HFFc6 (cell line): Measurements from ENCODE around the gene AWAT1. TPM values are rescaled to one million over a fixed set of nuclear protein-coding genes. Genes with fewer than 3 reads are reported as not detected.

Experiments
- DNase-seq: peaks from one replicate; pipeline ENCODE4 v3.0.0-alpha.2; 2018
- H3K27ac Mint-ChIP-seq: 2 replicates; pipeline ENCODE4 v1.8.0; 2020; ENCODE audit warnings: mild to moderate bottlenecking, mixed read lengths
- H3K27me3 Mint-ChIP-seq: 2 replicates; pipeline ENCODE4 v1.8.0; 2021; ENCODE audit warnings: mild to moderate bottlenecking, moderate library complexity, mixed read lengths; ENCODE audit not compliant: insufficient read depth
- H3K36me3 Mint-ChIP-seq: 2 replicates; pipeline ENCODE4 v1.8.0; 2021; ENCODE audit warnings: low read depth, mixed read lengths
- H3K4me1 Mint-ChIP-seq: 2 replicates; pipeline ENCODE4 v1.8.0; 2020; ENCODE audit warnings: low read depth, mixed read lengths
- H3K4me3 Mint-ChIP-seq: 2 replicates; pipeline ENCODE4 v1.8.0; 2020; ENCODE audit warnings: mild to moderate bottlenecking, moderate library complexity, mixed read lengths
- H3K9me3 Mint-ChIP-seq: 2 replicates; pipeline ENCODE4 v1.8.0; 2020; ENCODE audit warnings: mild to moderate bottlenecking, mixed read lengths
- total RNA-seq, 6 experiments: library from RNA; stranded (reverse); fragmentation: NEBNext Ultra II Directional; extraction: Animal tissue kit (Norgen Biotek cat#: 25700); gene quantifications; 2 replicates in 1 of 6; 3 replicates in 5 of 6; pipeline ENCODE4 v1.2.3, GENCODE V29; 2021
- TF ChIP-seq, protein P1 (sequence below): fragments of 200-600 bp; sonication (generic); IDR thresholded peaks from 2 replicates; pipeline ENCODE4 v1.5.0; 2021; ENCODE audit warnings: antibody characterized with exemption, mild to moderate bottlenecking

The AWAT1 gene
- total RNA-seq, 6 experiments from 2014 or later: not detected

DNA sequence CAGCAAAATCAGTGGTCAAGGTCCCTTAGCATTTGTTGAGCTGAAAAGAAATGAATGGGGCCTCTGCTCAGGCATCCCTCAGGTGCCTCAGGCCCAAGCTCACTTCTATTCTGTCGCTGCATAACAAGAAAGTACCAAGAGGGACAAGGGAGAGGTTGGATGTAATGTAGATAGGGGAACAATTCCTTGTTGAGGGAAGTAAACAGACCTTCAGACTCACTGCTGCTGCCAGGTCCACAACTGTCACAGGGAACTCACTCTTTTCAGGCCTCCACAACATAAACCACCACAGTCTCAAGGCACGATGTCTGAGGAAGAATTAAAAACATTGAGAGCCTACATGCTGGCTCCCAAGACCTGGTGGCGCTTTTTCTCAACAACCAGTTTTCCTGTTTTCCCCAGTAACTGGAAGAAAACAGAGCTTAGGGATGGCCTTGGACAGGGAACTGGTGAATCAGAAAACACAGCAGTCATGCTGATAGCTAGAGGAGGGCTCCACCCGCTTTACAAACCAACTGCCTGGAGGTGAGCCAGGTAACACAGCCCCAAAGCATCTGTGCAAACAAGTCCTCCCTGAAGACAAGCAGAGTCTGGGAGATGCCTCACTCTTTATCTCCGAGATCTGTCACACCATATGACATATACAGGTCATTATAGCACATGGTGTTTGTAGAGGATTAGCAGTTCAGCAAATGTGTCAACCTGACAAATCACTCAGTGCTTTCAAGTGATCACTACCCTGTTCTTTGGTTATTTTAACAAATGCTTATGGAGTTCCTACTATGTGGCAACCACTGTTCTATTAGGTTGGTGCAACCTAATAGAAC, 14.3 kb upstream of the AWAT1 start:
- Mint-ChIP-seq H3K36me3 (no peaks in the 10 kb centered on the region), H3K9me3 (no peaks in the 10 kb centered on the region), H3K27me3 (no peaks in the 10 kb centered on the region; the same call in 1 of the 2 replicates), H3K4me1 (0 out of 2 replicates have a peak, but pooled peaks cover 6% of the 10 kb centered on the region), H3K27ac (peak overlapping the region; percentile 59; the same call in 1 of the 2 replicates), H3K4me3 (no peak overlapping the region)
- peak; percentile 38 for DNase-seq
- TF ChIP-seq, protein P1, sequence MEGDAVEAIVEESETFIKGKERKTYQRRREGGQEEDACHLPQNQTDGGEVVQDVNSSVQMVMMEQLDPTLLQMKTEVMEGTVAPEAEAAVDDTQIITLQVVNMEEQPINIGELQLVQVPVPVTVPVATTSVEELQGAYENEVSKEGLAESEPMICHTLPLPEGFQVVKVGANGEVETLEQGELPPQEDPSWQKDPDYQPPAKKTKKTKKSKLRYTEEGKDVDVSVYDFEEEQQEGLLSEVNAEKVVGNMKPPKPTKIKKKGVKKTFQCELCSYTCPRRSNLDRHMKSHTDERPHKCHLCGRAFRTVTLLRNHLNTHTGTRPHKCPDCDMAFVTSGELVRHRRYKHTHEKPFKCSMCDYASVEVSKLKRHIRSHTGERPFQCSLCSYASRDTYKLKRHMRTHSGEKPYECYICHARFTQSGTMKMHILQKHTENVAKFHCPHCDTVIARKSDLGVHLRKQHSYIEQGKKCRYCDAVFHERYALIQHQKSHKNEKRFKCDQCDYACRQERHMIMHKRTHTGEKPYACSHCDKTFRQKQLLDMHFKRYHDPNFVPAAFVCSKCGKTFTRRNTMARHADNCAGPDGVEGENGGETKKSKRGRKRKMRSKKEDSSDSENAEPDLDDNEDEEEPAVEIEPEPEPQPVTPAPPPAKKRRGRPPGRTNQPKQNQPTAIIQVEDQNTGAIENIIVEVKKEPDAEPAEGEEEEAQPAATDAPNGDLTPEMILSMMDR: no peak

DNA sequence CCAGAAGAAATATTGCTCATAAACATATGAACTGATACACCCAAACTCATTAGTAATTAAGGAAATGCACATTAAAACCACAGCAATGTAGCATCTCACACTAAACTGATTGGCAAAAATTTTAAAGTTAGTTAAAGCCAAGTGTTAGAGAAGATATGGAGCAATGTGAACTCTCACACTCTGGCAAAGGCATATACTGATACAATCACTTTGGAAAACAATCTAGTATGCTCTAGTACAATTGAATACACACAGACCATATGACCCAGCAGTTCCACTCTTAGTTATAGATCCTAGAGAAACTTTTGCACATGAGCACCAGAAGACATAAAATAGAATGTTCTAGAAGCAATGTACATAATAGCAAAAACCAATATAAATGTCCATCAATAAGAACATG, 8.4 kb upstream of the AWAT1 start:
- Mint-ChIP-seq H3K27ac (no peak overlapping the region), H3K9me3 (no peaks in the 10 kb centered on the region), H3K4me3 (no peak overlapping the region), H3K4me1 (no peaks in the 10 kb centered on the region), H3K27me3 (no peaks in the 10 kb centered on the region), H3K36me3 (no peaks in the 10 kb centered on the region)
- TF ChIP-seq, protein P1: no peak
- DNase-seq: no peak

DNA sequence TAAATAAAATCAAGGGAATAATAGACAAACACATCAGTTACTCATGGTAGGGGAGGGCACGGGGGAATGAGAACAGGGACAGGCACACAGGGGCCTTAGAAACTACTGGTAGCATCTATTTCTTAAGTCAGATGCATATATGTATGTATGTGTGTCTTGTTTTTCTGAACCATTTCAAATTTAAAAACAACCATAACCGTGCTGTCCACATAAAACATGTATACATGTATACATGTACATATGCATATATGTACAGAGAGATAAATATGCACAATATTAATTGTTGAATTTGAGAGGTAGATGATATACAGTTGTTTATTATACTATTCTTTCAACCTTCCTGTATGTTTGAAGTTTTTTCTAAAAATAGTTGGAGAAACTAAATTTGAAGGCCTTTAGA, 7.8 kb upstream of the AWAT1 start:
- Mint-ChIP-seq H3K27me3 (no peaks in the 10 kb centered on the region), H3K36me3 (no peaks in the 10 kb centered on the region), H3K4me1 (no peaks in the 10 kb centered on the region), H3K27ac (no peak overlapping the region), H3K9me3 (no peaks in the 10 kb centered on the region), H3K4me3 (no peak overlapping the region)
- DNase-seq: no peak
- TF ChIP-seq, protein P1: no peak

DNA sequence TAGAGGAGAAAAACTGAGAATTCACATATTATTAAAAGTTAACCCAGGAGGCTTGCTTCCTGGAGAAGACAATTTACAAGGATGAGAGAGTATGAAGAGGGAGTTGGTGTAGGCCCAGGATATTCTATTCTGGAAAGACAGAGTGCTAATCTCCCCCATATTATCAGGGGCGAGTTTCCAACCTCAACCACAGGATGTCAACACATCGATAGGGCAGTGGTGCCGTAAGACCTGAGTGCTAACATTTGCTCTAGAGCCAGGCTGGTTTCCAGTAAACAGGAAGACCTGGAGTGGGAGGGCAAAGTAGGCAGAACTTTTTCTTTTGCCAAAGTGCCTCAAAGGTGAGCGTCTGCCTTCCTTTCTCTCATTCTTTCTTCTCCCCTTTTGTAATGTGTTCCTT, 2.8 kb upstream of the AWAT1 start:
- no peak overlapping the region for H3K4me3 Mint-ChIP-seq
- H3K27me3 Mint-ChIP-seq: peaks cover under 1% of the 10 kb centered on the region
- no peak for DNase-seq
- H3K27ac Mint-ChIP-seq: no peak overlapping the region
- no peaks in the 10 kb centered on the region for H3K9me3 Mint-ChIP-seq
- TF ChIP-seq, protein P1: no peak
- H3K4me1 Mint-ChIP-seq: no peaks in the 10 kb centered on the region
- H3K36me3 Mint-ChIP-seq: no peaks in the 10 kb centered on the region

DNA sequence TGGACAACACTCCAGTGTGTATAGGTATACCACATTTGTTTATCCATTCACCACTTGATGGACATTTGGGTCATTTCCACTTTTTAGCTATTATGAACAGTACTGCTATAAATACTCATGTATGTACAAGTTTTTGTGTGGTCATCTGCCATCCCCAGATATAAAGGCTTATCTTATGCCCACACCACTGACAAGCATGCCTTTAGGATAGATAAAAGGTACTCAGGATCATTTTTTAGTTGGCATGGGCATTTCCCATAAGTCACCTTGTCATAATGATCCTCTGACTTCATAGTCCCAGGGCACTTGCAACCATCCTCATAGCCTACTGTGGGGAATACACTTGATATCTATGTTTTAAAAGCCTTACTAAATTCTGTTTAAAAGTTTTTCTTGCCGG, 6.3 kb downstream of the AWAT1 start:
- TF ChIP-seq, protein P1: no peak
- no peak for DNase-seq
- no peak overlapping the region for H3K4me3 Mint-ChIP-seq
- no peaks in the 10 kb centered on the region for H3K36me3 Mint-ChIP-seq
- peaks cover 6% of the 10 kb centered on the region for H3K27me3 Mint-ChIP-seq
- no peaks in the 10 kb centered on the region for H3K9me3 Mint-ChIP-seq
- no peaks in the 10 kb centered on the region; the same call in 1 of the 2 replicates for H3K4me1 Mint-ChIP-seq
- H3K27ac Mint-ChIP-seq: no peak overlapping the region
